ENCODE measurements around the gene ZMIZ1. TPM values are rescaled to one million over a fixed set of nuclear protein-coding genes. Genes with fewer than 3 reads are reported as not detected.

The ZMIZ1 gene
- total and polyA plus RNA-seq, 2 donors (not counting 1 experiment from before 2014, with no cell fraction given): 6.3 to 30.6 TPM

DNA sequence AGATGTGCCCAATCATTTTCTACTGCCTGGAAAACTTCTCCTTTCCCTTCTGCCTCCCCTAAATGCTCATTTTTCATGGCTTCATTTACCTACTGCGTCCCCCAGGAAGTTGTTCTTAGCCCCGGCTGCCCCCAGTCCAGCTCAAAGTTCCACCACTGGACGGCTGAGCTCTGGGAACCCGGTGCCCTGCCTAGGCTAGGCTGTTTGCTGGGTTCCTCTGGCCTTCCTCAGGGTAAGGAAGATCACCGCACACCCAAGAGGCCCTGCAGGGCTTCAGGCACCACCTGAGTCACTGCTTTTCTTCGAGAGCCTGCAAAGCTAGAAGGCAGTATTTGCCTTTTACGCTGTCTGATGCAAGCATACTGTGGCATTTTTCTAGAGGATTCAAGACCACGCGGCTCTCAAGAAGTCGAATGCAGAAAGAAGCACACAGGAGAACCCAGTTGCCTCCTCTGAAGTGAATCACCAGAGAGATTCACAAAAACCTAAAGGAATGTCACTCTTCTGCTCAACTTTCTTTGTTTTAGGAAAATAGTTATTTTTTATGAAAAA is 46.7 kb upstream of the ZMIZ1 start:
- H2AFZ ChIP-seq (ENCODE audit: low read length): no peak overlapping the region
- no peaks in the 10 kb centered on the region for H3K9me3 ChIP-seq (ENCODE audit: control insufficient read depth, insufficient read depth, low read depth, low read length)
- no peak overlapping the region for H3K4me3 ChIP-seq (replicated peaks in 1 of 4; ENCODE audit: control extremely low read depth in 1 of 4, insufficient read depth in 1 of 4, low read depth in 3 of 4, low read length in 4 of 4)
- no peaks in the 10 kb centered on the region for H3K4me1 ChIP-seq (ENCODE audit: control insufficient read depth, extremely low read depth, insufficient read depth, low read length)
- no peak overlapping the region for H3K27ac ChIP-seq (ENCODE audit: insufficient read depth, low read length)
- H3K36me3 ChIP-seq (ENCODE audit: control insufficient read depth, insufficient read depth, low read length): no peaks in the 10 kb centered on the region
- peaks cover 2% of the 10 kb centered on the region for H3K27me3 ChIP-seq (ENCODE audit: control insufficient read depth, insufficient read depth, low read length)
- H3K79me2 ChIP-seq (ENCODE audit: control insufficient read depth, insufficient read depth, low read length): no peaks in the 10 kb centered on the region
- H4K20me1 ChIP-seq (ENCODE audit: control insufficient read depth, extremely low read depth, insufficient read depth, low read length): no peaks in the 10 kb centered on the region
- no peak overlapping the region for H3K9ac ChIP-seq (ENCODE audit: insufficient read depth, low read length)
- no peak overlapping the region for H3K4me2 ChIP-seq (ENCODE audit: extremely low read depth, insufficient read depth, low read length)
- DNase-seq (ENCODE audit: low read depth in 2 of 2): no peak
- no peak for TF ChIP-seq EZH2 (IDR thresholded peaks at IDR 0.05; ENCODE audit: low read length, missing control alignments)
- TF ChIP-seq, protein P1, sequence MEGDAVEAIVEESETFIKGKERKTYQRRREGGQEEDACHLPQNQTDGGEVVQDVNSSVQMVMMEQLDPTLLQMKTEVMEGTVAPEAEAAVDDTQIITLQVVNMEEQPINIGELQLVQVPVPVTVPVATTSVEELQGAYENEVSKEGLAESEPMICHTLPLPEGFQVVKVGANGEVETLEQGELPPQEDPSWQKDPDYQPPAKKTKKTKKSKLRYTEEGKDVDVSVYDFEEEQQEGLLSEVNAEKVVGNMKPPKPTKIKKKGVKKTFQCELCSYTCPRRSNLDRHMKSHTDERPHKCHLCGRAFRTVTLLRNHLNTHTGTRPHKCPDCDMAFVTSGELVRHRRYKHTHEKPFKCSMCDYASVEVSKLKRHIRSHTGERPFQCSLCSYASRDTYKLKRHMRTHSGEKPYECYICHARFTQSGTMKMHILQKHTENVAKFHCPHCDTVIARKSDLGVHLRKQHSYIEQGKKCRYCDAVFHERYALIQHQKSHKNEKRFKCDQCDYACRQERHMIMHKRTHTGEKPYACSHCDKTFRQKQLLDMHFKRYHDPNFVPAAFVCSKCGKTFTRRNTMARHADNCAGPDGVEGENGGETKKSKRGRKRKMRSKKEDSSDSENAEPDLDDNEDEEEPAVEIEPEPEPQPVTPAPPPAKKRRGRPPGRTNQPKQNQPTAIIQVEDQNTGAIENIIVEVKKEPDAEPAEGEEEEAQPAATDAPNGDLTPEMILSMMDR (conservative IDR thresholded peaks at IDR 0.05 in 1 of 2, IDR thresholded peaks at IDR 0.05 in 1 of 2; ENCODE audit: low read depth in 1 of 2, low read length in 2 of 2): no peak

DNA sequence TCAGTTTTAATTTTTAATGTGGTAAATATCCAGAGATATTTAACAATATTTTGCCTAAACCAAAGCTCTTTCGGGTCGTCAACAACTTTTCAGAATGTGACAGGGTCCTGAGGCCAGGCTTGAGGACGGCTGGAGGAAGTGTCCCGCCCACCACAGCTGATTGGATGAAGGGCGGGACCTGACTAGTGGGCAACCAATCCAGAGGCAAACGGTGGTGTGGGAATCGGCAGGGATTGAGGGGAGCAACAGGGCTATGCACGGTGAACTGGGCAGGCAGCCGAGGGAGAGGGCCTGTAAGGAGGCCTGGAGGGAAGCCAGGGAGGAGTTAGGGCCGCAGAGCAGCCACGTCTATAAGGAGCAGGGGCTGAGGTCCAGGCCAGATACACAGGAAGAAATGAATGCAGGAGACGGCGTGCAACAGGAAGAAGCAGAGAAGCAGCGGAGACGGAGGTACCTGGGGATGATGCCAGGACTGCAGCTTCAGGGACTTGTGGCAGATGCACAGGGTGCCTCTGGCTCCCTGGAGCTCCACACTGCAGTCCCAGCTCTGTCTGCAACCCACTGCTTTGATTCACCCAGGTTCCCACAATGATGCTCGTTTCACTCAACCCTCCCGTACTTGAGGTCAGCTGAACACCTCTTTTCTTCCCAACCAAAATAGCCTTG is 46.1 kb upstream of the ZMIZ1 start:
- Histone ChIP-seq H4K20me1 (ENCODE audit: control insufficient read depth, extremely low read depth, insufficient read depth, low read length) (no peaks in the 10 kb centered on the region), H3K4me2 (ENCODE audit: extremely low read depth, insufficient read depth, low read length) (no peak overlapping the region), H3K27ac (ENCODE audit: insufficient read depth, low read length) (no peak overlapping the region), H3K4me1 (ENCODE audit: control insufficient read depth, extremely low read depth, insufficient read depth, low read length) (no peaks in the 10 kb centered on the region), H3K9me3 (ENCODE audit: control insufficient read depth, insufficient read depth, low read depth, low read length) (no peaks in the 10 kb centered on the region), H3K9ac (ENCODE audit: insufficient read depth, low read length) (no peak overlapping the region), H3K4me3 (replicated peaks in 1 of 4; ENCODE audit: control extremely low read depth in 1 of 4, insufficient read depth in 1 of 4, low read depth in 3 of 4, low read length in 4 of 4) (no peak overlapping the region), H2AFZ (ENCODE audit: low read length) (no peak overlapping the region), H3K27me3 (ENCODE audit: control insufficient read depth, insufficient read depth, low read length) (peaks cover 2% of the 10 kb centered on the region), H3K36me3 (ENCODE audit: control insufficient read depth, insufficient read depth, low read length) (no peaks in the 10 kb centered on the region), H3K79me2 (ENCODE audit: control insufficient read depth, insufficient read depth, low read length) (no peaks in the 10 kb centered on the region)
- no peak for TF ChIP-seq EZH2 (IDR thresholded peaks at IDR 0.05; ENCODE audit: low read length, missing control alignments)
- TF ChIP-seq, protein P1 (conservative IDR thresholded peaks at IDR 0.05 in 1 of 2, IDR thresholded peaks at IDR 0.05 in 1 of 2; ENCODE audit: low read depth in 1 of 2, low read length in 2 of 2): no peak
- DNase-seq (ENCODE audit: low read depth in 2 of 2): peak; percentile 37 to 67

- Histone ChIP-seq H3K9me3 (ENCODE audit: control insufficient read depth, insufficient read depth, low read depth, low read length) (no peaks in the 10 kb centered on the region), H2AFZ (ENCODE audit: low read length) (no peak overlapping the region), H3K4me2 (ENCODE audit: extremely low read depth, insufficient read depth, low read length) (no peak overlapping the region), H4K20me1 (ENCODE audit: control insufficient read depth, extremely low read depth, insufficient read depth, low read length) (no peaks in the 10 kb centered on the region), H3K79me2 (ENCODE audit: control insufficient read depth, insufficient read depth, low read length) (no peaks in the 10 kb centered on the region), H3K36me3 (ENCODE audit: control insufficient read depth, insufficient read depth, low read length) (no peaks in the 10 kb centered on the region), H3K27ac (ENCODE audit: insufficient read depth, low read length) (no peak overlapping the region), H3K9ac (ENCODE audit: insufficient read depth, low read length) (no peak overlapping the region), H3K4me1 (ENCODE audit: control insufficient read depth, extremely low read depth, insufficient read depth, low read length) (no peaks in the 10 kb centered on the region), H3K4me3 (replicated peaks in 1 of 4; ENCODE audit: control extremely low read depth in 1 of 4, insufficient read depth in 1 of 4, low read depth in 3 of 4, low read length in 4 of 4) (no peak overlapping the region), H3K27me3 (ENCODE audit: control insufficient read depth, insufficient read depth, low read length) (peaks cover 2% of the 10 kb centered on the region)
- TF ChIP-seq EZH2 (IDR thresholded peaks at IDR 0.05; ENCODE audit: low read length, missing control alignments): no peak
- TF ChIP-seq, protein P1 (conservative IDR thresholded peaks at IDR 0.05 in 1 of 2, IDR thresholded peaks at IDR 0.05 in 1 of 2; ENCODE audit: low read depth in 1 of 2, low read length in 2 of 2): no peak
- DNase-seq (ENCODE audit: low read depth in 2 of 2): no peak
Measured at GRCh38 chr10:79023240-79024162, 45.3 kb upstream of the ZMIZ1 start.

All from fibroblast of lung (primary cell).